HCT116 (cell line): ENCODE results near the gene NLRP12. TPM values are rescaled to one million over a fixed set of nuclear protein-coding genes. Genes with fewer than 3 reads are reported as not detected.
"Not testable (repeated sequence)": the region's sequence is repeated elsewhere in the genome, so short reads cannot be mapped to it uniquely, and the experiment has no call there.

Source experiments
- ATAC-seq: fragments of 200-7000 bp; cut with Tn5 transposase; 2 replicates; pipeline ENCODE4 v1.9.1; 2020; ENCODE audit warnings: mild to moderate bottlenecking, moderate library complexity
- BruUV-seq: library from RNA; stranded (reverse); fragments of 400-500 nt; replicated peaks from 2 replicates; lab custom pipeline; 2021; lab: Mats Ljungman, UMichigan
- CTCF ChIA-PET: fragments of 300-600 bp; sonication (Branson Sonifier 250); formaldehyde crosslinking; loops from one replicate; lab custom pipeline; 2021; ENCODE audit warnings: antibody characterized with exemption; lab: Charles Lee
- POLR2A ChIA-PET: fragments of 300-600, 350-600 bp; sonication (Branson Sonifier 250); formaldehyde crosslinking; loops from one replicate; lab custom pipeline; 2021; ENCODE audit warnings: antibody characterized with exemption; lab: Charles Lee
- RAD21 ChIA-PET, 2 experiments: fragments of 300-600 bp; sonication (Branson Sonifier 250); formaldehyde crosslinking; loops; one replicate each; lab custom pipeline; 2023; ENCODE audit warnings: low total read pairs in 2 of 2; ENCODE audit not compliant: uncharacterized antibody in 2 of 2, unreplicated experiment in 2 of 2, low non-redundant PET in 1 of 2; lab: Charles Lee
- DNase-seq: peaks from one replicate; pipeline ENCODE4 v3.0.0-alpha.2; 2010; ENCODE audit warnings: low read depth, low spot score
- H2AFZ ChIP-seq: fragments of 200-600 bp; shearing (Covaris generic), sonication (generic); 2 replicates; pipeline ENCODE4 v1.6.1; 2017; ENCODE audit warnings: low read depth, mixed run types, mixed read lengths, antibody characterized with exemption, low read length; ENCODE audit not compliant: poor library complexity, severe bottlenecking
- H3K27ac ChIP-seq: 2 replicates; pipeline ENCODE4 v1.5.1; 2012; ENCODE audit warnings: low read depth, low read length
- H3K27me3 ChIP-seq: fragments of 200-600 bp; sonication (generic); 2 replicates; pipeline ENCODE4 v1.6.1; 2016; ENCODE audit warnings: mixed run types, low read length, mixed read lengths; ENCODE audit not compliant: insufficient read depth
- H3K36me3 ChIP-seq, 2 experiments: fragments of 200-500 bp in 1 of 2; fragments of 200-600 bp in 1 of 2; sonication (Bioruptor generic) in 1 of 2; sonication (generic) in 1 of 2; 2 replicates each; pipeline versions ENCODE4 v1.5.1 to v1.6.1; 2014 to 2016; ENCODE audit warnings: low read length in 2 of 2, inconsistent platforms in 1 of 2, mixed read lengths in 1 of 2, mixed run types in 1 of 2; ENCODE audit not compliant: insufficient read depth in 2 of 2, control insufficient read depth in 1 of 2
- H3K4me1 ChIP-seq, 2 experiments: fragments of 200-600 bp in 1 of 2; sonication (generic) in 1 of 2; 2 replicates each; pipeline versions ENCODE4 v1.5.1 to v1.6.1; 2012 to 2017; ENCODE audit warnings: low read length in 2 of 2, inconsistent platforms in 1 of 2, mild to moderate bottlenecking in 1 of 2, mixed read lengths in 1 of 2, mixed run types in 1 of 2, moderate library complexity in 1 of 2; ENCODE audit not compliant: insufficient read depth in 2 of 2, control insufficient read depth in 1 of 2
- H3K4me2 ChIP-seq: fragments of 200-600 bp; sonication (generic); 2 replicates; pipeline ENCODE4 v1.6.1; 2017; ENCODE audit warnings: mixed run types, low read length, mixed read lengths
- H3K4me3 ChIP-seq, 2 experiments: fragments of 200-600 bp in 1 of 2; sonication (generic) in 1 of 2; replicated peaks in 1 of 2; 2 replicates each; pipeline ENCODE4 v1.5.1; 2011 to 2016; ENCODE audit warnings: low read length in 2 of 2, control low read depth in 1 of 2, low read depth in 1 of 2, mild to moderate bottlenecking in 1 of 2, mixed read lengths in 1 of 2, mixed run types in 1 of 2
- H3K79me2 ChIP-seq: fragments of 200-600 bp; sonication (generic); 2 replicates; pipeline ENCODE4 v1.6.1; 2017; ENCODE audit warnings: mild to moderate bottlenecking, mixed run types, low read length, moderate library complexity, mixed read lengths; ENCODE audit not compliant: insufficient read depth
- H3K9ac ChIP-seq: fragments of 200-600 bp; sonication (generic); 2 replicates; pipeline ENCODE4 v1.6.1; 2016; ENCODE audit warnings: low read length, mixed read lengths
- H3K9me2 ChIP-seq: fragments of 200-600 bp; sonication (generic), shearing (Covaris generic); 2 replicates; pipeline ENCODE4 v1.6.1; 2017; ENCODE audit warnings: mixed run types, mild to moderate bottlenecking, moderate library complexity; ENCODE audit not compliant: insufficient read depth
- H3K9me3 ChIP-seq, 2 experiments: fragments of 200-500 bp in 1 of 2; fragments of 200-600 bp in 1 of 2; sonication (Bioruptor generic) in 1 of 2; sonication (generic) in 1 of 2; 2 replicates each; pipeline ENCODE4 v1.6.1; 2014 to 2017; ENCODE audit warnings: low read length in 2 of 2, mixed read lengths in 2 of 2, inconsistent platforms in 1 of 2, low read depth in 1 of 2, mild to moderate bottlenecking in 1 of 2, mixed run types in 1 of 2, moderate library complexity in 1 of 2; ENCODE audit not compliant: control insufficient read depth in 1 of 2, insufficient read depth in 1 of 2
- H4K20me1 ChIP-seq: fragments of 200-600 bp; sonication (generic), shearing (Covaris generic); 2 replicates; pipeline ENCODE4 v1.6.1; 2017; ENCODE audit warnings: mixed run types, mild to moderate bottlenecking, moderate library complexity; ENCODE audit not compliant: insufficient read depth
- CBX3 ChIP-seq: IDR thresholded peaks from 2 replicates; pipeline ENCODE4 v1.6.1; 2012; ENCODE audit warnings: low read depth
- CEBPB ChIP-seq: IDR thresholded peaks from 2 replicates; pipeline ENCODE4 v1.6.1; 2012; ENCODE audit warnings: low read depth
- EZH2 ChIP-seq: fragments of 200-600 bp; sonication (generic); IDR thresholded peaks from 2 replicates; pipeline ENCODE4 v1.6.1; 2017; ENCODE audit warnings: antibody characterized with exemption, mixed run types
- EZH2phosphoT487 ChIP-seq: fragments of 200-600 bp; IDR thresholded peaks from 2 replicates; pipeline ENCODE4 v1.6.1; 2018; ENCODE audit warnings: antibody characterized with exemption, borderline replicate concordance
- FOSL1 ChIP-seq: IDR thresholded peaks from 2 replicates; pipeline ENCODE4 v1.6.1; 2012; ENCODE audit warnings: low read depth
- JUND ChIP-seq: IDR thresholded peaks from 2 replicates; pipeline ENCODE4 v1.6.1; 2012
- POLR2A ChIP-seq: IDR thresholded peaks from 2 replicates; pipeline ENCODE4 v1.7.0; 2011; ENCODE audit warnings: borderline replicate concordance; ENCODE audit not compliant: insufficient read depth, insufficient read length; ENCODE audit errors: extremely low read depth
- POLR2AphosphoS5 ChIP-seq: IDR thresholded peaks from 2 replicates; pipeline ENCODE4 v1.6.1; 2011; ENCODE audit warnings: mild to moderate bottlenecking, low read depth, low read length, moderate library complexity
- RAD21 ChIP-seq: IDR thresholded peaks from 2 replicates; pipeline ENCODE4 v1.6.1; 2012; ENCODE audit warnings: low read depth, mild to moderate bottlenecking
- SIN3A ChIP-seq: IDR thresholded peaks from 2 replicates; pipeline ENCODE4 v1.6.1; 2012; ENCODE audit warnings: low read depth
- SRF ChIP-seq: IDR thresholded peaks from 2 replicates; pipeline ENCODE4 v1.6.1; 2012; ENCODE audit warnings: low read depth
- TCF7L2 ChIP-seq: IDR thresholded peaks from 2 replicates; pipeline ENCODE4 v1.7.0; 2011; ENCODE audit warnings: borderline replicate concordance, inconsistent platforms; ENCODE audit not compliant: insufficient read depth, insufficient read length; ENCODE audit errors: extremely low read depth
- intact Hi-C: fragments of 100-400 bp; cut with micrococcal nuclease; formaldehyde crosslinking; loops from 2 replicates; pipeline ENCODE4 v1.10.0; 2022
- total RNA-seq: library from RNA; stranded (reverse); gene quantifications from one replicate; pipeline ENCODE4 v1.2.1, GENCODE V29; 2021; ENCODE audit not compliant: unreplicated experiment

NLRP12 gene
- total RNA-seq, 1 experiment from 2014 or later = 0.25 TPM

GRCh38 chr19:53844849-53845246 lies 20.7 kb upstream of the NLRP12 start:
- H3K4me3 ChIP-seq = no peak overlapping the region
- ChIA-PET RAD21 (no interaction called here), CTCF (no interaction called here), POLR2A (no interaction called here)
- no peak overlapping the region for H3K27ac ChIP-seq
- H3K36me3 ChIP-seq = no peaks in the 10 kb centered on the region
- no peaks in the 10 kb centered on the region for H3K79me2 ChIP-seq
- no peak for TF ChIP-seq POLR2AphosphoS5
- no peak for TF ChIP-seq SIN3A
- TF ChIP-seq RAD21 = no peak
- TF ChIP-seq EZH2phosphoT487 = no peak
- TF ChIP-seq SRF = no peak
- no peak for TF ChIP-seq CBX3
- TF ChIP-seq POLR2A = no peak
- no peak for TF ChIP-seq JUND
- no peak for TF ChIP-seq EZH2
- no peak for TF ChIP-seq TCF7L2
- no peak for TF ChIP-seq FOSL1
- H3K4me2 ChIP-seq = no peak overlapping the region
- BruUV-seq = no TSS peak
- H3K9me3 ChIP-seq = no peaks in the 10 kb centered on the region; a peak in 1 of 4 replicates
- no peak overlapping the region for H3K9ac ChIP-seq
- H3K9me2 ChIP-seq = no peaks in the 10 kb centered on the region
- ATAC-seq (no peak), DNase-seq (no peak)
- H2AFZ ChIP-seq = no peak overlapping the region
- H4K20me1 ChIP-seq = no peaks in the 10 kb centered on the region
- intact Hi-C loops = loop anchor here (5.0 kb wide), 1 partner anchor 272 kb away; the partner anchor contains the start of genes PRPF31 and TFPT
- H3K27me3 ChIP-seq = no peaks in the 10 kb centered on the region
- peaks cover 14 to 37% of the 10 kb centered on the region in 2 experiments for H3K4me1 ChIP-seq

- DNase-seq, H3K79me2 ChIP-seq: not testable (repeated sequence)
- TF ChIP-seq FOSL1 = 0 out of 2 replicates have a peak, but pooled peaks have one; percentile 4
- TF ChIP-seq CEBPB = 0 out of 2 replicates have a peak, but pooled peaks have one; percentile 30
- TF ChIP-seq, all 23 proteins: peak for 2; not testable (repeated sequence) for 21
- BruUV-seq, H3K9me2 ChIP-seq, H3K36me3 ChIP-seq, RAD21 ChIA-PET, ATAC-seq, H3K27ac ChIP-seq, H3K4me3 ChIP-seq, H3K9me3 ChIP-seq, H4K20me1 ChIP-seq, H3K27me3 ChIP-seq, H3K9ac ChIP-seq: not testable (repeated sequence)
- intact Hi-C loops = loop anchor here (5.0 kb wide), 1 partner anchor 276 kb away; the partner anchor contains the start of genes PRPF31 and TFPT
- ChIA-PET POLR2A (interaction anchor here (0.7 to 1.1 kb wide), 2 partner anchors 26 to 49 kb away, joined by 3 to 4 read pairs; partner anchors contain the start of gene MYADM), CTCF (interaction anchor here (1.0 to 3.8 kb wide), 5 partner anchors 25 to 296 kb away, joined by 3 to 22 read pairs (median 5); partner anchors contain the start of gene CNOT3)
- 0 out of 2 replicates have a peak overlapping the region, but pooled peaks have one; percentile 1 for H3K4me2 ChIP-seq
- H3K4me1 ChIP-seq = peaks cover 11 to 32% of the 10 kb centered on the region in 2 experiments
- H2AFZ ChIP-seq = peak overlapping the region; percentile 32
These were observed 16.8 kb upstream of the NLRP12 start for GRCh38 chr19:53840914-53841313.

GRCh38 chr19:53840241-53840640 lies 16.1 kb upstream of the NLRP12 start:
- H3K4me2 ChIP-seq, DNase-seq, H3K27ac ChIP-seq, H3K36me3 ChIP-seq, H3K9me3 ChIP-seq, ATAC-seq, H3K9me2 ChIP-seq, CTCF ChIA-PET, H3K27me3 ChIP-seq, H2AFZ ChIP-seq, H3K4me3 ChIP-seq, POLR2A ChIA-PET, H4K20me1 ChIP-seq, RAD21 ChIA-PET, H3K9ac ChIP-seq, BruUV-seq, H3K79me2 ChIP-seq: not testable (repeated sequence)
- H3K4me1 ChIP-seq = peaks cover 11 to 32% of the 10 kb centered on the region in 2 experiments
- intact Hi-C loops = loop anchor here (5.0 kb wide), 1 partner anchor 277 kb away; the partner anchor contains the start of genes PRPF31 and TFPT
